GM19099 (cell line): ENCODE results near the gene GPATCH4.

Experiments used
- POLR2A ChIP-seq: IDR thresholded peaks from 3 replicates; pipeline ENCODE4 v1.6.1; 2011; ENCODE audit warnings: low read depth; ENCODE audit not compliant: insufficient read length; ENCODE audit errors: extremely low read depth

Gene GPATCH4

DNA sequence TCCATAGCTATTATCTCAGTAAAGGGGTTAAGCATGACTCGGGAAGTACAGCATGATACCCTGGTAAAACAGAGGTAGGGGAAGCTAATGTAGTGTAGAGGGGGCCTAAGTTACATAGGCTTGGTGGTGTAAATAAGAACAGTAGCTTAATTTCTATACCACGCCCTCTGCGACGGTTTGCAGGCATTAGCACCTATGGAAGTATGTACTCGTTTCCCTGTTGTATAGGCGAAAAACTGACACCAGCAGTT lies 10.2 kb downstream of the GPATCH4 start:
- no peak for TF ChIP-seq POLR2A

DNA sequence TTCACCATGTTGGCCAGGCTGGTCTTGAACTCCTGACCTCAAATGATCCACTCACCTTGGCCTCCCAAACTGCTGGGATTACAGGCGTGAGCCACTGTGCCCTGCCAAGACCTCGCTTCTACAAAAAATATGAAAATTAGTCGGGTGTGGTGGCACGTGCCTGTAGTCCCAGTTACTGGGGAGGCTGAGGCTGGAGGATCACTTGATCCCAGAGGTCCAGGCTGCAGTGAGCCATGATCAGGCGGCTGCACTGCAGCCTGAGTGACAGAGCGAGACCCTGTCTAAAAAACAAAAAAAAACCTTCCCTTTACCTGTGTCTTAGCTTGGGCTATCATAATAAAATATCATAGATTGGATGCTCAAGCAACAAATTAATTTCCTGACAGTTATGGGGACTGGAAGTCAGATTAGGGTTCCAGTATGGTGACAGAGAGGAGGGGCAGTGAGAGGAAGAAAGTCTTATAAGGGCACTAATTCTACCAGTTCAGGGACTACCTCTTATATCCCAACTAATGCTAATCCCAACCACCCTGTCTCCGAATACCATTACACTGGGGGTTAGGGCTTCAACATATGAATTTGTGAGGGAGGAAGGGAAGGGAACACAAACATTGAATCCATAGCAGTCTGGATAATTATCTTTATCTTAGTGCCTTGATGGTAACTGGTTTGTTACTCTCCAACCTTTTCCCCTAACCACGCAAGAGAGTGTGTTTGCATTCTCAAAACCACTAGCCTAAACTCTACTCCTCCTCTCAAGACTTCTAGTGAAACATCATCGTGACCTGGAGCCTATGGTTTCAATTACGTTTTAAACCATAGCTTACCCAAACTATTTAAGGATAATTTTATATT lies 10.7 kb downstream of the GPATCH4 start:
- no peak for TF ChIP-seq POLR2A

DNA sequence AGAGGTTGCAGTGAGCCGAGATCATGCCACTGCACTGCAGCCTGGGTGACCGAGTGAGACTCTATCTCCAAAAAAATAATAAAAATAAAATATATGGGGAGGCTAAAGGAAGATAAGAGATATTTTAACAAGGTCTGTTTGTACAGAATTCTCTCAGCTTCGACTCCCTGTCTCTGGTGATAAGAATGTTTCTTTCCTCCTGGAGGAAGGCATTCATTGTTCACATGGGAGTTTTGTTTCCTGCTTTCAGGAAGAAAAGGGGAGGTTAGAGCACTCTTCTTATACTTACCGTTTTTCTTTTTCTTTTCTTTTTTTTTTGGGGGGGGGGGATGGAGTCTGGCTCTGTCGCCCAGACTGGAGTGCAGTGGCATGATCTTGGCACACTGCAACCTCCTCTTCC lies 11.7 kb downstream of the GPATCH4 start:
- TF ChIP-seq POLR2A: no peak

DNA sequence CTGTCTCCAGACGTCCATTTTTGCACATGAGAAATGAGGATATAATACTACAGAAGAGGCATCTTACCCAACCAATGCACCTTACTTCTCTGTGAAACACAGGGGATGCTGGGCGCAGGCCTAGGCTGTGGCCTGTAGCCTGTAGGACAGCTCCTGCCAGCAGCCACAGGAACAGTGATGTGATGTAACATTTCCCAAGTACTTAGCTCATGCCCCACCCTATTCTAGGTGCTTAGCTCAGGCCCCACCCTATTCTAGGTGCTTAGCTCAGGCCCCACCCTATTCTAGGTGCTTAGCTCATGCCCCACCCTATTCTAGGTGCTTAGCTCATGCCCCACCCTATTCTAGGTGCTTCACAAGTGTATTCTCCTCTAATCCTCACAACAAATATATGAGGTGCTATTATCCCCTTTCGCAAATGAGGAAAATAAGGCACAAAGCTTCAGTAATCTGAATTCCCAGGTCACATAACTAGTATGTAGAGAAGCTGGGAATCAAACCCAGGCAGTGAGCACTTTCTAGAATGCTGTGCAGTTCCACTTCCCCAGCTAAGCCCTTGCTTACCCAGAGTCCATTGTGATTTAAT lies 14.3 kb downstream of the GPATCH4 start:
- no peak for TF ChIP-seq POLR2A

DNA sequence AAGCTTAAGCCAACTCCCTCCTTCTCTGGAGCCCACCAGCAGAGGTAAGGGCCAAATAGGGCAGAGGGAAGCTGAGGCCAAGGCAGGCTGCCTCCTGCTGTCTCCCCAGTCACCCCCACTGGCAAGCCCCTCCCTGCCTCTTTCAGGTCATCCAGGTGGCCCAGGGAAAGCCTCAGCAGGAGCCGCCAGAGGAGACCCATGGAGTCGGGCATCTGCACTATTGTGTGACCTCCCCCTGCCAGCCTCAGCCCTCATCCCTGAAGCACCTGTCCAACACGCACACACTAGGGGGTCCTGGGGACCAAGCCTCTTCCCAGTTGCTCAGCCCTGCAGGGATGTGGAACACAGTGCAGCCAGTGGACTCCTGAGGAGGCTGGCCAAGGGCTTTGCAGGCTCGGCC lies 15.0 kb downstream of the GPATCH4 start:
- no peak for TF ChIP-seq POLR2A

DNA sequence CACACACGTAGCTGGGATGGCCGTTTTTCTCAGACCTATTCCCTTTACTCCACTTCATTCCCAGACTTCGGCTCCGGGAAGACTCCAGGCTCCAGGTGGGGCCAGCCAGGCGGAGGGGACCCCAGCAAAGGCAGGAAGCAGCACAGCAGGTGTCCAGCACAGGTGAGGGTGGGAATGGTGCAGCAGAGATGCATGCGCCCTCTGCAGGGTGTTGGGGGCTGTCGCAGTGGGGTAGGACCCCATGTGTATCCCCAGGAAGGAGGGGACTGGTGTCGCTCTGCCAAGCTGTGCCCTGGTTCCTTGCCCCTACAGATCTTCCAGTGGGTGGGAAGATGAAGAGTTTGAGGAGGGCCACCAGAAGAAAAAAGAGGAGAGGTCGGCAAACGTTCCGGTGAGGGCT lies 16.5 kb downstream of the GPATCH4 start:
- TF ChIP-seq POLR2A: no peak

DNA sequence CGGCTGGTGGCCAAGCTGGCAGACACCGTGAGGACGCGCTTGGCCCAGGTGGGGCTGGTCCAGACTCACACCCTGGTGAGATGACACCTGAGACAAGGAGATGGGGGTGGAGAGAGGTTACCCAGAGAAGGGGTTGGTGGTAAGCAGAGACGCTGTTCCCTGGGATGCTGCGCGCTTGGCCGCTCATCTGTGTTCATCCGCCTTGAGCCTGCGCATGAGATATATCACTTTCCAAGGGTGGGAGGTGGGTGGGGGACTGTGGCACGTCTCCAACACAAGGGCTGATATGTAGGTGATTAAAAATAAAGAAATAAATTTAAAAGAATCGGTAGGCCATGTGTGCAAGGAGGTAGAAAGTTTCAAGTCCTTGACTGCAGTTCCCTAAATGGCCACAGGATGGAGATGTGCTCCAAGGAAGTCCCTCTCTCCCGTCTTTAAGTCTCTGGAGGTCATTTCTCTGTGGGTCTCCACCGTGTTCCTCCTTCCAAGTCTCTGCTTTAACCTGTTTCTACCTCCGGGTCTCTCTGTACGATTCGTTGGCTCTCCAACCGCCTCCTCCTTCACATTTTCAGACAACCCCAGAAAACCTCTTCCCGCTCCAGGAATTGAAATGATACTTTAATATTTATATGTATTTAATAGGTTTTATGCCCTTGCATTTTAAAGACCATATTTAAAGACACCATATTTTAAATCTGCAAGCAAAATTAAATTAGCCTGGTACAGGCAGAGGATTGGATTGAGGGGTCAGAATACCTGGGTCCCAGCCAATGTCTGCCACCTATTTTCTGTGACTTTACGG lies 17.3 kb downstream of the GPATCH4 start:
- TF ChIP-seq POLR2A: no peak

DNA sequence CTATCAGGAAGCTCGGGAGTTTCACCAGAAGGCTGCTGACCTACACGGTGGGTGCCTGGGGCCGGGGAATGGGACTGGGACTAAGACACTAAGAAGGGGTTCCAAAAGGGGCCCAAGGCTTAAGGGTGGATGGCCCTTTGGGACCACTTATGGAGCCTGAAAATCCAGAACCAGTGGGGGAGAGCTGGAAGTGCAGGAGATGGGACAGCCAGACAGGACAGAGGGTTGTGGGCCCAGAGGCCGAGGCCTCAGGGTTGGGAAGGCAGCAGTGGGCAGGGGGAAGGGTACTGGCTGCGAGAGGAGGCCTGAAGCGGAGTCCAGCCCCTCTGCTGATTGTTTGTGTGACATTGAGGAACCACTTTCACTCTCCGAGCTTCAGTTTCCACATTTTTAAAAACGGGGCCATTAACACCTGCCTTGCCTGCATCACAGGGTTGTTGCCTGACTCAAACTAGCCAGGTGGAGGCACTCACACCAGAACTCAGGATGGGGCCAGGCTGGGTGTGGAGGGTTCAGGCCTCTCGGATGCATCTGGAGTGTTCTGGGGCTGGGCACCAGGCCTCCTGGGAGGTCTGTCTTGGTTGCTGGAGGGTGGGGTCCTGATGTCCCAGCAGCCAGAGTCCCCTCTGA lies 18.8 kb downstream of the GPATCH4 start:
- TF ChIP-seq POLR2A: peak; percentile 31

DNA sequence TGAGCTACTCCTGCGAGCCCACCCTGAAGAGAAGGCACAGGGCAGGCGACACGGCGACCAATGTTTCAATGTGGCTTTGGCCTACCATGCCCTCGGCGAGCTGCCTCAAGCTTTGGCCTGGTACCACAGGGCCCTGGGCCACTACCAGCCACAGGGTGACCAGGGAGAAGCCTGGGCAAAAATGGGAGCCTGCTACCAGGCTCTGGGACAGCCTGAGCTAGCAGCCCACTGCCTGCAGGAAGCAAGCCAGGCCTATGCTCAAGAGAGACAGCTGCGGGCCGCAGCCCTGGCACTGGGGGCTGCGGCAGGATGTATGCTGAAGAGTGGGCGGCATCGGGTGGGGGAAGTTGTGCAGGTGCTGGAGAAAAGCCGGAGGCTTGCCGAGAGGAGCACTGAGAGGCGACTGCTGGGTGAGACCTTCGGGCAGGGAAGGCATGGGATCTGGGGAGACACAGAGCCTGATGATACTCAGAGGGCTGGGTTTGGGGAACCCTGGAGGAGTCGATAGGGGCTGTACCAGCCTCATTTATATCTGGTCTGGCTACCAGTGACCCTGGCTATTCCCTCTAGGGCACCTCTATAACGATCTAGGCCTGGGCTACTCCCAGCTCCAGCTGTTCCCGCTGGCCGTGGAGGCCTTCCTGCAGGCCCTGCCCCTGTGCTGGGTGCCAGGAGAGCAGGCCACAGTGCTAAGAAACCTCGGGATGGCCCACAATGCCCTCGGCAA lies 19.5 kb downstream of the GPATCH4 start:
- TF ChIP-seq POLR2A: no peak

DNA sequence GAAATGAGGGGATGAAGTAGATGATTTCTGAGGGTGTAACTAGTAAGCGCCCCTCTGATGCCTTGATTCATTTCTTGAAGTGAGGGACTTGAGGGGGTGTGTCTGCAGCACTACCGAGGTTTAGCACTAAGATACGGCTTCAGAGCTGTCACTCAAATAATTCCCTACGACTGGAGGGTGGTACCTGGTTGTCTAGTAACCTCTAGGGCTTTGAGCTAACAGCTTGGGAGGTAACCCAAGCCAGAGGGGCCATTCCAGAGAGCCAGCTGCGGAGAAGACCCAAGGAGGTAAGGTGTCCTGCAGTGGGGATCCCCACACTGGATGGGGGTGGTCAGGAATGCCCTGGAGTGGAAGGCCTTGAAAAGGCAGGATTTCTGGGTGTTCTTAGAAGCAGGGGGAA lies 21.8 kb downstream of the GPATCH4 start, which contains the start of gene TTC24:
Gene TTC24, plus strand, starts transcription at position 252 of the 400 bp plus-strand sequence. CDS start 1,642 bp downstream, outside the sequence.
- no peak for TF ChIP-seq POLR2A

DNA sequence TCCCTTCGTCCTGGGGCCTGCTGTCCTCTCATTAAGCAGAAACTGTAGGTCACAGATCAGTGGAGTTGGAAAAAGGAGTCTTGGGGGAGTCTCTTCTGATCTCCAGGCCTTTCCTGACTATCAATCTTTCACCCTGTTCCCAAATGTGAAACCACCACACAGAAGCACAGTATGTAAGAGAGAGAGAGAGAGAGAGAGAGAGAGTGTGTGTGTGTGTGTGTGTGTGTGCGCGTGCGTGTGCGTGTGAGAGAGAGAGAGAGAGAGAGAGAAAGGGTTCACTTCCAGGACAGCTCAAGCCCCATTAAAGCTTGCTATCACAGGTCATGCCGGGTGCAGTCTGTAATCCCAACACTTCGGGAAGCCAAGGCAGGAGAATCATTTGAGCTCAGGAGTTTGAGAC lies 23.2 kb downstream of the GPATCH4 start:
- no peak for TF ChIP-seq POLR2A

DNA sequence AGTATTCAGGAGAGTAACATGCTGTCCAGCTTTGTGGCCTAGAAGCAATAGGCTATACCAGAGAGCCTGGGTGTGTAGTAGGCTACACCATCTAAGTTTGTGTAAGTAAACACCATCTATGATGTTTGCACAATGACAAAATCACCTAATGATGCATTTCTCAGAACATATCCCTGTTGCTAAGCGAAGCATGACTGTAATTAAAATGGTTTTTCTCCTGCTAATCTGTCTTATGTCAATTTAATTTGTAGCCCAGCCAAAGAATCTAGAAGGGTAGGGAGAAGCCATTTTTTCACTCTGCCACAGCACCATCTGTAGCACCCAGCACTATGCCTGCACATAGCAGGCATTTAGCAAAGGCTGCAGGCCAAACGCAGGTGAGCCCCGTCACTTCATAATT lies 23.7 kb downstream of the GPATCH4 start:
- TF ChIP-seq POLR2A: no peak

DNA sequence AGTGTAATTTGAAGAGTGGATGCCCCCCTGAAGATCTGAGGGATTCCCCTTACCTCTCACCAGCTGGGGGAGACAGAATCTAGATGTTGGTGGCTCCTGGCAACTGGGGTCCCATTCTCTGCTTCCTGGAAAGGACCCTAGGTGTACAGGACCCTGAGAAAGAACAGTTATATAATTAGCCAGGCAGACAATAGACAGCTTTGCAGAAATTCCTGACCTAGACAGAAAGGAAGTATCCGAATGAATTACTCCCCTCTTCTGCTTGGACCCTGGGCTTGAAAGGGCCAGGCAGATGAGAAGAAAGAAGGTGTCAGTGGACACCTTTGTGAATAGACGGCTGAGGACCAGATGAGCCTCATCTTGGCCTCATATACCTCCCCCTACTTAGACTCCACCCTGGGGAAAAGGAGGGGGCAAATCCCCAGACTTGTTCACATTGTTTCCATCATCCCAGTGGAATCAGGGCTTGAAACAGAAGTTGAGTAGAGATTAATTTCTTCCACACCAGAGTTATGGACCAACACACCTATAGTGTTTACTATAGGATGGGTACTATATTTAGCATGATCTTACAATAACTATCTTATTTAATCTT lies 27.1 kb downstream of the GPATCH4 start:
- no peak for TF ChIP-seq POLR2A

DNA sequence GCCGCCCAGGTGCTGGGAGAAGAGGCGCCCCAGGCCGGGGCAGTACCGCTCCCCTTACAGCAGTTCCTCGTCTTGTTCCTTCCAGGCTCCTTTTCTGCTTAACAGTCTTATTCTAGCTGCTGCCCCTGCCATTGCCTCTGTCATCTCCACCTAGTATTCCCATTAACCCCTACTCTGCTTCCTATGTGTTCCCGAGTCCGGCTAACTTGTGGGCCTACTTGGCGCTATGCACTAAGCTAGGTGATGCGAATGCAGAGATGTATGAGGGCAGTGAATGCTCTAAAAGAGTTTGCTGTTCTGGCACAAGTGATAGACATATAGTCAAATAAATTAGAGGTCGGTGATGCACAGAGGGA lies 28.6 kb downstream of the GPATCH4 start:
- no peak for TF ChIP-seq POLR2A
